ENCODE measurements around the gene VSX1.
A peak's percentile ranks its signal among the peaks of the same experiment; 100 is the strongest.

VSX1 gene

GRCh38 chr20:25039697-25040437 lies 42.1 kb downstream of the VSX1 start:
- no peak for ATAC-seq

DNA sequence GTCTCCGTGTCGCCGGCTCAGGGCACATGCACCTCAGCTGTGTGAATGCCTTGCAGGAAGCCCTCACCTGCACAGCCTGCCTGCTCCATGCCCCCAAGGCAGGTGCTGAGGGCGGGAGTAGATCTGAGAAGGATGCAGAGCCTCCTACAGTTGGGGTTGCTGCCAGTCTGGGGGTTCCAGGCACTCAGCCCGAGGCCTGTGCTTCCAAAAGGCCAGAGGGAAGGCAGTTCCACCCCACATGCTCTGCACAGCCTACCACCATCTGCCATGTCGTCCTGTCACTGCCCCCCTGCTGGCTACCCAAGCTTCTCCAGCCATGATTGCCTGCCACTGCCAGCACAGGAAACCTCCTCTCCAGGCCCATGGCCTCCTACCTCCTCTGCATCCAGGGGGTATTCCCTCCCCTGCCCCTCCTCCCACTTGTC lies 43.3 kb downstream of the VSX1 start:
- no peak for ATAC-seq

DNA sequence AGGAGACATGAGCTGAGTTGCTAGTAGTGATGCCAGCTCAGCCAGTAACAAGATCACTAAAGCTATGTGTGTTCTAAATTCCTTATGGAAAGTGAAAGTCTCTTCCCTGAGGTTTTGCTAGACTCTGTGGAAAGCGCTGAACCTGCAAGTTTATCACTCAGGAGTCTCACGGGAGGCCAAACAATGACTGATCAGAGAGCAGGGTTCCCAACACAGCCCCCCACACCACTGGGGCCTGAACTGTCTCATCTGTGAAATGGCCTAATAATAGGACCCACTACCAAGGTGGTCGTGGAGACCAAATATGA lies 43.9 kb downstream of the VSX1 start:
- peak in 1 of 2 donors; percentile 31 for ATAC-seq

DNA sequence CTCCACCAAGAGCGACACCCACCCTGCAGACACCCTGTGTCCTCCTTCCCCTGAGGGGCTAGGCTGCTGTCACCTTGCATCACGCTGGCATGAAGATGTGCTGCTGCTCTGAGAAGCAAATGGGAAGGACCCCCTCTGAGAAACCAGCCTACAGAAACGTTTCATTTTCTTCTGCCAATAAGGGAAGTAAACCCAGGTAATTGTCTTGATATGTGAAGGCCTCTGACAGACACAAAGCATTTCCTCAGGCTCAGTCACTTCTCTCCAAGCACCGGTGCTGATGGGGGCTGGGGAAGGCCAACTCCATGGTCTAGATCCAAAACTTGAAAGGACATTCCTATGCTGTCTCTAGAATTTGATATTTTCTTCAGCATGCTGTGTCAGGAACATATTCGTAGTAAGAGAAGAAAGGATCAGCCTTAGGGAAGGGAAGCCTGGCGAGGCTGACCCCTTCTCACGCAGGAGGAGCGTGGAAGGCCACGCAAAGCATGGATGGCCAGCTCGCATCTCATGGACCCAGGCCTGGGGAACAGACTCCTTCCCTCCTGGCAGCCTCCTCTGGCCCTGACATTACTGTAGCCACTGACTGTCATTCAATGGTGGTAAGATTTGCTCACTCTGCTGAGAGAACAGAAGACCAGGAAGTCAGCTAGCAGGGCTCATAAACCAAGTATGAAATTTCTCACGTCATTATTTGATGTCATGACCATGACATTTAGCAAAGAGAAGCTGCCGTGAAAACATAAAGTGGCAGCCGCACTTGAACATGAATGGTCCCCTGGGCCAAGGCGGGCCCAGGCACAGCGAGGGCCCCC lies 44.4 kb downstream of the VSX1 start:
- ATAC-seq = peak in 1 of 2 donors; percentile 25

DNA sequence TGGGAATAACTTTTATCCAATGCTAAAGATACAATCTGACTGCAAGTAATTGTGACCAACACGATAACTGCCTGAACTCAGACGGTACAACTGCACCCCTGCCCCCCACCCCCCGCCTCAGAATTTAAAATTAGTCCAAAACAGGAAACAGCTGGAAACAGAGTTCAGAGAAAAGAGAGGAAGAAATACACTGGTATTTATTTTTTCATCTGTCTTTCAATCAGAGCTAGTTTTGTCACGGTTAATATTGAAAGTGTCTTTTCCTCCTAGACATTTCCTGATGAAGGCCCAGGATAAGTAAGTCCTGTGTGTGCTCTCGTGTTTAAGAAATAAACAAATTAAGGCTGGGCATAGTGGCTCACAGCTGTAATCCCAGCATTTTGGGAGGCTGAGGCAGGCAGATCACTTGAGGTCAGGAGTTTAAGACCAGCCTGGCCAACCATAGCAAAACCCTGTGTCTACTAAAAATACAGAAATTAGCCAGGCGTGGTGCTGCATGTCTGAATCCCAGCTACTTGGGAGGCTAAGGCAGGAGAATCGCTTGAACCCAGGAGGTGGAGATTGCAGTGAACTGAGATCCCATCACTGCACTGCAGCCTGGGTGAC lies 45.5 kb downstream of the VSX1 start:
- ATAC-seq = no peak

- peak in 1 of 2 donors; percentile 49 for ATAC-seq
Measured at GRCh38 chr20:25035921-25036320, 46.0 kb downstream of the VSX1 start.

DNA sequence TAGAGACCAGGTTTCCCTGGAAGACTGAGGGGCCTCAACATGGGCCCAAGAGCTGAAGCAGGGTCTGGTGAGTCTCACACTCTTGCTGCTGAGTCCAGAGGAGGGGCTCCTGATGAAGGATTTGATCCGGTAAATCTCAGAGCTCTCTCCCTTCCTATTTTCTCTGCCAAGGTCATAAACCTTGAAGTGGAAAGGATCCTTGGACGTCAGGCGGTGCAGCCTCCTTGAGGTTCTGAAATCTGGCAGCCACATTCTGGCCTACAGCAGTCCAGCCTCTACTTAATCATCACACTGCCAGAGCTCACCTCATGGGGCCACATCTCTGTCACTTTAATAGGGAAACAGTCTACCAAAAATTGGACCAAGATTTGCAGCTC lies 48.0 kb downstream of the VSX1 start:
- no peak for ATAC-seq

- no peak for ATAC-seq
Measured at GRCh38 chr20:25033265-25033923, 48.5 kb downstream of the VSX1 start.

- ATAC-seq = no peak
Measured at GRCh38 chr20:25032478-25033264, 49.3 kb downstream of the VSX1 start.

- no peak for ATAC-seq
Measured at GRCh38 chr20:25032065-25032477, 49.9 kb downstream of the VSX1 start.

GRCh38 chr20:25031241-25031640 lies 50.7 kb downstream of the VSX1 start:
- ATAC-seq = no peak

GRCh38 chr20:25030649-25031207 lies 51.2 kb downstream of the VSX1 start:
- ATAC-seq = no peak

- no peak for ATAC-seq
Measured at GRCh38 chr20:25030007-25030648, 51.8 kb downstream of the VSX1 start.

GRCh38 chr20:25025986-25026605 lies 55.8 kb downstream of the VSX1 start:
- ATAC-seq = no peak
